Fibroblast of lung (primary cell): ENCODE results near the gene STAC2.

ENCODE experiments used
- EZH2 ChIP-seq: IDR thresholded peaks from 2 replicates; pipeline ENCODE4 v1.5.1; 2012; ENCODE audit warnings: low read length, control low read depth, mild to moderate bottlenecking; ENCODE audit errors: missing control alignments
- TF ChIP-seq, protein P1 (sequence below), 2 donors: IDR thresholded peaks in 1 of 2; conservative IDR thresholded peaks in 1 of 2; 1 replicate in 1 of 2; 2 replicates in 1 of 2; pipeline ENCODE4 v1.5.1; 2011 to 2012; ENCODE audit warnings: low read length in 2 of 2, control low read depth in 1 of 2, inconsistent platforms in 1 of 2, low read depth in 1 of 2, mild to moderate bottlenecking in 1 of 2

DNA sequence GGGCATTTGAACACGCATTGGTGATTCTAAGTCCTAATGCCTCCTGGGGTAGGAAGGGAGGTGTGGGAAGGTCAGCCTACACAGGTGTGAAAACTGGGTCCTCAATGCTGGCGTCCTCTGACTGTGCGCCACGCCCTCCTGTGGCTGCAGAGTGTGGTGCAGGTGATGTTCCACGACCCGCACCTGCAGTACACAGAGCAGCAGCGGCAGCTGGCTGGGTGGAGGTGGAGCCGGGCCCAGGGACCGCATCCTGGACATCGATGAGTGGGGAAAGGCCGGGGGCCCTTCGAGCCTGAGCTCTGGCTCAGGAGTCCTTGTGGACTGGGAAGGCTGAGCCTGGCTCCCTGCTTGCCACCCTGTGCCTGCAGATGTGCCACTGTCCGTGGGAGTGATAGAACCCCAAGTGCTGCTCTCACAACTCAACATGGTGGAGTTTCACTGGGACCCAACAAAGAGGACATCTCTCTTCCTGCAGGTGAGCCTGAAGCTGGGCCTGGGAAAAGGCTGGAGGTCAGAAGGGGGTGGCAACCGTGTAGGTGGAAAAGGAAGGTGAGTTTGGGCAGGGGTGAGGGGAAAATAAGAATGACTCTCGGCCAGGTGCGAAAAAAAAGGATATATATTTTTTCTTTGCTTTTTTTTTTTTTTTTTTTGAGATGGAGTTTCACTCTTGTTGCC, 14.0 kb upstream of the STAC2 start:
- TF ChIP-seq, protein P1, sequence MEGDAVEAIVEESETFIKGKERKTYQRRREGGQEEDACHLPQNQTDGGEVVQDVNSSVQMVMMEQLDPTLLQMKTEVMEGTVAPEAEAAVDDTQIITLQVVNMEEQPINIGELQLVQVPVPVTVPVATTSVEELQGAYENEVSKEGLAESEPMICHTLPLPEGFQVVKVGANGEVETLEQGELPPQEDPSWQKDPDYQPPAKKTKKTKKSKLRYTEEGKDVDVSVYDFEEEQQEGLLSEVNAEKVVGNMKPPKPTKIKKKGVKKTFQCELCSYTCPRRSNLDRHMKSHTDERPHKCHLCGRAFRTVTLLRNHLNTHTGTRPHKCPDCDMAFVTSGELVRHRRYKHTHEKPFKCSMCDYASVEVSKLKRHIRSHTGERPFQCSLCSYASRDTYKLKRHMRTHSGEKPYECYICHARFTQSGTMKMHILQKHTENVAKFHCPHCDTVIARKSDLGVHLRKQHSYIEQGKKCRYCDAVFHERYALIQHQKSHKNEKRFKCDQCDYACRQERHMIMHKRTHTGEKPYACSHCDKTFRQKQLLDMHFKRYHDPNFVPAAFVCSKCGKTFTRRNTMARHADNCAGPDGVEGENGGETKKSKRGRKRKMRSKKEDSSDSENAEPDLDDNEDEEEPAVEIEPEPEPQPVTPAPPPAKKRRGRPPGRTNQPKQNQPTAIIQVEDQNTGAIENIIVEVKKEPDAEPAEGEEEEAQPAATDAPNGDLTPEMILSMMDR (conservative IDR thresholded peaks at IDR 0.05 in 1 of 2, IDR thresholded peaks at IDR 0.05 in 1 of 2; ENCODE audit: low read depth in 1 of 2, low read length in 2 of 2) = peak; percentile 23 to 50
- TF ChIP-seq EZH2 = no peak
